Astrocyte of the spinal cord (primary cell): ENCODE data around the gene TPH2.

Source experiments
- DNase-seq: peaks from one replicate; pipeline ENCODE4 v3.0.0; 2011; ENCODE audit warnings: low read depth, low spot score
- H3K4me3 ChIP-seq: 2 replicates; pipeline ENCODE4 v1.5.1; 2011; ENCODE audit warnings: low read depth, mild to moderate bottlenecking, low read length, moderate library complexity
- CTCF ChIP-seq: IDR thresholded peaks from 2 replicates; pipeline ENCODE4 v1.5.1; 2012; ENCODE audit warnings: low read depth, mild to moderate bottlenecking, low read length, inconsistent platforms
- in situ Hi-C: cut with HindIII; loops from 2 replicates; pipeline ENCODE4 v1.10.0; 2017; ENCODE audit warnings: low sequenced_read_pairs

TPH2 gene

GRCh38 chr12:71935594-71935993 lies 3.1 kb upstream of the TPH2 start:
- DNase-seq, result no peak
- no peak for TF ChIP-seq CTCF
- no peak overlapping the region for H3K4me3 ChIP-seq
- in situ Hi-C loops, result no loop called here

GRCh38 chr12:71940068-71940467 lies 1.4 kb downstream of the TPH2 start:
- in situ Hi-C loops, result no loop called here
- TF ChIP-seq CTCF, result no peak
- H3K4me3 ChIP-seq, result no peak overlapping the region
- DNase-seq, result no peak

- DNase-seq, result no peak
- in situ Hi-C loops, result no loop called here
- TF ChIP-seq CTCF, result no peak
- H3K4me3 ChIP-seq, result no peak overlapping the region
These were observed 2.5 kb downstream of the TPH2 start for GRCh38 chr12:71941174-71941573.

- in situ Hi-C loops, result no loop called here
- TF ChIP-seq CTCF, result no peak
- no peak for DNase-seq
- H3K4me3 ChIP-seq, result no peak overlapping the region
These were observed 3.6 kb downstream of the TPH2 start for GRCh38 chr12:71942259-71942658.

- no peak for DNase-seq
- in situ Hi-C loops, result no loop called here
- TF ChIP-seq CTCF, result no peak
- no peak overlapping the region for H3K4me3 ChIP-seq
These were observed 4.1 kb downstream of the TPH2 start for GRCh38 chr12:71942703-71943102.

- in situ Hi-C loops, result no loop called here
- no peak overlapping the region for H3K4me3 ChIP-seq
- TF ChIP-seq CTCF, result no peak
- no peak for DNase-seq
These were observed 6.5 kb downstream of the TPH2 start for GRCh38 chr12:71945121-71945520.

- no peak overlapping the region for H3K4me3 ChIP-seq
- TF ChIP-seq CTCF, result no peak
- no peak for DNase-seq
- in situ Hi-C loops, result no loop called here
These were observed 7.2 kb downstream of the TPH2 start for GRCh38 chr12:71945883-71946282.
